GM18508 (cell line): ENCODE results near the gene IFT172.
"Not testable (repeated sequence)": the region's sequence is repeated elsewhere in the genome, so short reads cannot be mapped to it uniquely, and the experiment has no call there.

Source experiments
- ATAC-seq: cut with Tn5 transposase; IDR thresholded peaks from one replicate; pipeline ENCODE4 v1.9.1; 2021; ENCODE audit warnings: moderate number of reproducible peaks; ENCODE audit not compliant: insufficient read depth, unreplicated experiment

IFT172 gene, protein sequence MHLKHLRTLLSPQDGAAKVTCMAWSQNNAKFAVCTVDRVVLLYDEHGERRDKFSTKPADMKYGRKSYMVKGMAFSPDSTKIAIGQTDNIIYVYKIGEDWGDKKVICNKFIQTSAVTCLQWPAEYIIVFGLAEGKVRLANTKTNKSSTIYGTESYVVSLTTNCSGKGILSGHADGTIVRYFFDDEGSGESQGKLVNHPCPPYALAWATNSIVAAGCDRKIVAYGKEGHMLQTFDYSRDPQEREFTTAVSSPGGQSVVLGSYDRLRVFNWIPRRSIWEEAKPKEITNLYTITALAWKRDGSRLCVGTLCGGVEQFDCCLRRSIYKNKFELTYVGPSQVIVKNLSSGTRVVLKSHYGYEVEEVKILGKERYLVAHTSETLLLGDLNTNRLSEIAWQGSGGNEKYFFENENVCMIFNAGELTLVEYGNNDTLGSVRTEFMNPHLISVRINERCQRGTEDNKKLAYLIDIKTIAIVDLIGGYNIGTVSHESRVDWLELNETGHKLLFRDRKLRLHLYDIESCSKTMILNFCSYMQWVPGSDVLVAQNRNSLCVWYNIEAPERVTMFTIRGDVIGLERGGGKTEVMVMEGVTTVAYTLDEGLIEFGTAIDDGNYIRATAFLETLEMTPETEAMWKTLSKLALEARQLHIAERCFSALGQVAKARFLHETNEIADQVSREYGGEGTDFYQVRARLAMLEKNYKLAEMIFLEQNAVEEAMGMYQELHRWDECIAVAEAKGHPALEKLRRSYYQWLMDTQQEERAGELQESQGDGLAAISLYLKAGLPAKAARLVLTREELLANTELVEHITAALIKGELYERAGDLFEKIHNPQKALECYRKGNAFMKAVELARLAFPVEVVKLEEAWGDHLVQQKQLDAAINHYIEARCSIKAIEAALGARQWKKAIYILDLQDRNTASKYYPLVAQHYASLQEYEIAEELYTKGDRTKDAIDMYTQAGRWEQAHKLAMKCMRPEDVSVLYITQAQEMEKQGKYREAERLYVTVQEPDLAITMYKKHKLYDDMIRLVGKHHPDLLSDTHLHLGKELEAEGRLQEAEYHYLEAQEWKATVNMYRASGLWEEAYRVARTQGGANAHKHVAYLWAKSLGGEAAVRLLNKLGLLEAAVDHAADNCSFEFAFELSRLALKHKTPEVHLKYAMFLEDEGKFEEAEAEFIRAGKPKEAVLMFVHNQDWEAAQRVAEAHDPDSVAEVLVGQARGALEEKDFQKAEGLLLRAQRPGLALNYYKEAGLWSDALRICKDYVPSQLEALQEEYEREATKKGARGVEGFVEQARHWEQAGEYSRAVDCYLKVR (N-terminal part only)

DNA sequence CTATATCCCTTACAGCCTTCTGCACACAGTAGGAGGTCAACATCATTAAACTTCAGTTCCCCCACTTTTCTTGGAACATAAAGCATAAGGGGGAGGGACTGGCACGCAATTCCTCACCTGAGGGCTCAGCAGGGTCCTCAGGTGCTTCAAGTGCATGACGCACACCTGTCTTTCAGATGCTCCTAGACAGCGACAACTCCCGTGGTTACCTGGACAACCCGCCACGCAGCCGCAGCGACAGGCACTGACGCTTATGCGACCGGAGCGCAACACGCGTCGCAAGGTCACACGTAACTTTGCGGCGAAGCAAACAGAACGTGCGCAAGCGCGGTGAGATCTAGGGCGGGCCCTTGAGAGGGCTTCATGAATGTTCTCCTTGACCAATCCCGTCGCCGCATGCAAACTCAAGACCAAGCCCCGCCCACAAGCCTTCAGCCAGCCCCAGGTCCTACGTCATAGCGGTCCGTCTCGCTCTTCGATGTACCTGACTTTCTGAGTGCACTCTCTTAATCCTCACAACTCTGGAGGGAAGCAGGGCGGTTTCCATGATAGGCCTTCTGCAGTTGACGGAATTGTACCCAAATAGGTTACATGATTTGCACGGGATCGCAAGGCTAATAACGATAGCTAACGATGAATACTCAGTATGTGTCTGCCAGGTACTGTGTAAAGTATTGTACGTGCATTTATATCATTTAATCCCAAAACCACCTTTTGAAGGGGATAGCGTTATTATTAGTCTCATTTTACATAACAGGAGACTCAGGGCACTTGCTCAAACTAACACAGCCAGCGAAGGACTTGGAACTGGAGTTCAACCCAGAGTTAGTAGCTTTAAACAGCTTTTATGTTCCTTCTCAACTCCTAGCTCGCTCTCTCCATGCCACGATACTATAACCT, at the start of gene IFT172:
IFT172 (minus strand) TSS at position 246 of the 900 bp plus-strand sequence; CDS start at position 156, 90 bp downstream.
- peak; percentile 73 for ATAC-seq

- ATAC-seq: not testable (repeated sequence)
Measured at GRCh38 chr2:27538839-27539450, 49.4 kb upstream of the IFT172 start.

DNA sequence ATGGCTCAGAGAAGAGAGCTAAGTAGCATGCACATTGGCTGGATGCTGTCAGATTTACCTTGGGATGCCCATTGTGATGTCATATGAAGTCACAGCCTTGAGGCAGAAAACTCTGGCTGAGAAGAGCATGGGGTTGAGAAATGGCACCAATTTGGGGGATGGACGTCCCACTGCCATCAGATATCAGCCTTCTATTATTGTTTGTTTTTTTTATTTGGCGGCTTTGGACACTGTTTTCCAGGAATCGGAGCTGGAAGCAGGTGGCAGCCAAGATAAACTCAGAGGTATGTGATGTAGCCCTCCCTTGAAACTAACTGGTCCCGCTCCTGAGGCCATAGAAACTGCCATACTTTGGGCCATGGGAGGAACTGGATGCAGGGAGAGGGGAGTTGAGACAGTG, 47.7 kb upstream of the IFT172 start:
- ATAC-seq: no peak

GRCh38 chr2:27531983-27532382, 42.4 kb upstream of the IFT172 start:
- ATAC-seq: no peak

- ATAC-seq: no peak
Measured at GRCh38 chr2:27527182-27527581, 37.6 kb upstream of the IFT172 start.

DNA sequence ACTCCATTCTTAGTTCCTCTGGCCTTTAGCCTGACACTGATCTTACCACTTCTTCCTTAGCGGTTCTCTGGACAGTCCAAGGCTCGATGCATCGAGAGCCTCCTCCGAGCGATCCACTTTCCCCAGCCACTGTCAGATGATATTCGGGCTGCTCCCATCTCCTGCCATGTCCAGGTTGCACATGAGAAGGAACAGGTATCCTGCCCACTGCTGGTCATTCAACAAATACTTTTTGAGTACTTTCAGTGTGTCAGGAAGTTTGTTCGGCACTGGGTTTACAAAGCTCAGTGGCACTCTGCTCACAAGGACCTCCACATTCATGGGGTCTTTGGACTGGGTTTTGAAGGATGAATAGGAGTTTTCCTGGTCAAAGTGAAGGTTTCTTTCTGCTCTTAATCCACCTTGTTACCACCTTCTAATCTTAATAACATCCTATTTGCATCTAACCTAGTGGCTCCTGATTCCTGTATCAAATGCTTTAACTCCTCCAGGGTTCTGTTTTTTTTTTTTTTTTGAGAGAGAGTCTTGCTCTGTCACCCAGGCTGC, 32.9 kb upstream of the IFT172 start:
- no peak for ATAC-seq

DNA sequence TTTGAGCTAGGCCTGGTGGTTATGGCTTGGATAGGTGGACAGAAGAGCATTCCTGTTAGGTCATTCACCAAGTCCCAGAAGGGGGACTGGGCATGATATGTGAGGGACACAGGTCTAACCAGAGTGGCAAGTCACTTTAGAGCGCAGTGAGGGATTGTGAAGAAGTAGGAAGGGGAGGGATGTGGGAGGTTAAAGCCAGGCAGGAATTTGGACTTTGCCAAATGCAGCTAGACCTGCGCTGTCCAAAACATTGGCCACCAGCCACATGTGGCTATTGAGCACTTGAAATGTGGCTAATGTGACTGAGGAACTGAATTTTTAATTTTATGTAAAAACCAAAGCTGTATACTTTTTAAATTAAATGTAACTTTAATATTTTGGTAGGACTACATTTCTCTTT, 30.8 kb upstream of the IFT172 start:
- ATAC-seq: no peak

- no peak for ATAC-seq
Measured at GRCh38 chr2:27518782-27519113, 29.2 kb upstream of the IFT172 start.

DNA sequence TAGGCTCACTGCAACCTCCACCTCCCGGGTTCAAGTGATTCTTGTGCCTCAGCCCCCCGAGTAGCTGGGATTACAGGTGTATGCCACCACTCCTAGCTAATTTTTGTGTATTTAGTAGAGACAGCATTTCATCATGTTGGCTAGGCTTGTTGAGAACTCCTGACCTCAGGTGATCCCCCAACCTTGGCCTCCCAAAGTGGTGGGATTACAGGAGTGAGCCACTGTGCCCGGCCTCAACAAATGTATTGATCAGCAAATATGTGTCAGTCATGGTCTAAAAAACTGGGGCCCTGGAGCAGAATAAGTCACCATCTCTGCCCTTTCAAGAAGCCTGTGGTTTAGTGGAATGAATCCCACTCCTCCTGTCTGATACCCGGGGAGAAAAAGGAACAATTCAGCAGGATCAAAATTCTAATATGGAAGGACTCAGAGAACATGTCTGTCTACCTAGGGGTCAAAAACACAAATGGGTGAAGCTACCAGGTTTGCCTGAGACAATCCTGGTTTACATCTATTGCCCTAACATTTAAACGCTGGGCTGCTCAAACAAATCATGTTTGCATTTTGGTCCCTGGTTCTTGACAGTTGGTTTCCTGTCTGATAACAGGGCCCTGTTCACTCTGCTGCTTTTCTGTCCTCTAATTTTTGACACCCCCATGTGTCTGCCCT, 28.7 kb upstream of the IFT172 start:
- ATAC-seq: no peak

GRCh38 chr2:27509326-27509725, 19.8 kb upstream of the IFT172 start:
- ATAC-seq: no peak

DNA sequence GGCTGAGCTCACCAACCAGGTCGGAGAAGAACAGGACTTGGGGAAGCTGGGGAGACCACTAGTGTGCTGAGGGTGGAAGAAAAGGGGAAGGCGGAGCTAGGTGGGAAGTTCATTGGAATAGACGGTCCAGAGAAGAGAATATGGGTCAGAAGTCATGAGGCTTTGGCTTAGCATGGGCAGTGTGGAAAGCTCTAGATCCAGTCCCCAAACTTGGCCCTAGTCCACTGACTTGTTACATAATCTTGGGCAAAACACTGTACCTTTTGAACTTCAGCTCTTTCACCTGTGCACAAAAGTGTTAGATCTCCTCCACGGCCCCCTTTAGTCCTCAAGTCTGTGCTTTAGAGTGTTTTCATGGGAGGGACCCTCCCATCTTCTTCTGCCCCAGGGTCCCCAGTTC, 17.8 kb upstream of the IFT172 start:
- no peak for ATAC-seq

DNA sequence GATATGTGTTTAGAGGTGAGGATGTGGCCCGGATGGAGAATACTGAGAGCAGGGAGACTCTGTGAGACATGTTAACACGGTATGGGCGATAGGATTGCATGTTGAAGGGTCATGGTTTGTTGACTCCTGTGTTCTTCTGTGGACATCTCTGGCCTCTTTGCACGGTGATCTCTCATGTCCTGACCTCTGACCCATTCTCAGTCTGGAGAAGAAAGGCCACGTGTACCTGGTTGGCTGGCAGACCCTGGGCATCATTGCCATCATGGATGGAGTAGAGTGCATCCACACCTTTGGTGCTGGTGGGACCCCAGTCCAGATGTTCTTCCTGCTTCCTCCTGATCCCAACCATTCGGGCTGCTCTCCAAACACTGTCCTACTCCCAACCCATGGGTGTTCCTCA, 17.0 kb upstream of the IFT172 start:
- ATAC-seq: no peak

DNA sequence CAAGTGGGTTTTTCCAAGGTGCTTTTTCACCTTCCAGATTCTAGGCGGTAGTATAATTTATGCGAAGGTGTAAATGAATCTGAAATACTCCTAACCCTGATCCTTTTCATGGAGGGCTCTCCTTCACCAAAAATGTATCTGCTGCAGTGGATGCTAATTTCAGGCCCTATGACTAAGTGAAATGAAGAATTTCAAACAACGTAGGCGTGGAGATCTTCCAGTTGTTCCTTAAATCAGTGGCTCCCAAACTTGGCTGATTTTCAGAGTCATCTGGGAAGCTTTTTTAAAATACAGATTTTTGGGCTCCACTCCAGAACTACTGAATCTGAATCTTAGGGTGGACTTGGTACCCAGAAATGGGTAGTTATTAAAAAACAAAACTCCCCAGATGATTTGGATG, 12.6 kb upstream of the IFT172 start:
- no peak for ATAC-seq

DNA sequence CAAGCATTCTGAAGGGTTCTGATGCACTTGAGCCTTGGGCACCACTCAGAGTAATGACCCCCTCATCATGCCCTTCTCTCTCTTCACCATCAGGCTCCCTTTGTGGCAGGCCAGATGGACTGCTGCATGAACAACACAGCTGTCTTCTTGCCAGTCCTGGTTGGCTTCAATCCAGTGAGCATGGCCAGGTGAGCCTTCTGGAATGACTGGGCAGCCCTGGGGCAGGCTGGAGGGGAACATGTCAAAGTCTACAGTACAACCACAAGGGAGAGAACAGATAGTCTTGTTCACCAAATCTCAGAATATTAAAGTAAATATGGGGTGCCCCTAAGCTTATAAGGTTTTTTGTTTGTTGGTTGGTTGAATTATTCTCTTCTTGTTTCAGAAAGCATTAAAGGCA, 11.5 kb upstream of the IFT172 start:
- no peak for ATAC-seq

DNA sequence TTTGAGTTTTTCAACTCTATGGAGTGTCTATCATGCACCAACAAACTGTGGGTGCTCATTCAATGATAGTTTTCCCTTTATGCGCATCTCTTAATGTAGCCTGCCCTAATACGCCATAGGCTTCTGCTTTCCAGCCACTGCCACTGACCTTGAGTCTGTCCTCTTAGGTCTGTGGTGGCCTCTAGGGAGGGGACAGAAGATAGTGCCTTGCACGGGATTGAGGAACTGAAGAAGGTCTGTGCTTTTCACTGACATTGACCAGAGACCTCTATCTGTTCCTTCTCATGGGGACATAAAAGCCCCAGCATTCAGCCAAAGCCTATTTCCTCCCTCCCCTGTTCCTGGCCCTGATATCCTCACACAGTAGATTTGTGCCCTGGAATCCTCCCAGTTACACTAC, 9.4 kb upstream of the IFT172 start:
- no peak for ATAC-seq

- ATAC-seq: no peak
Measured at GRCh38 chr2:27497288-27497627, 7.7 kb upstream of the IFT172 start.

- no peak for ATAC-seq
Measured at GRCh38 chr2:27496357-27497287, 7.1 kb upstream of the IFT172 start, which contains the start of gene GCKR. Gene GCKR, plus strand, starts transcription at chr2:27496839. Its CDS starts 66 bp downstream, at chr2:27496905.
